Skin epidermis (tissue), 12 donors: ENCODE measurements around the gene ADAMTS10.
"Not testable (repeated sequence)": the region's sequence is repeated elsewhere in the genome, so short reads cannot be mapped to it uniquely, and the experiment has no call there.

Source experiments
- H3K27ac ChIP-seq, 21 experiments: fragments of 200-600 bp; sonication (generic) in 11 of 21; one replicate each; pipeline ENCODE4 v1.5.0; 2020; ENCODE audit warnings: mild to moderate bottlenecking in 3 of 21, inconsistent platforms in 2 of 21, moderate library complexity in 2 of 21
- H3K4me3 ChIP-seq, 7 experiments: fragments of 200-600 bp; sonication (generic) in 2 of 7; one replicate each; pipeline ENCODE4 v1.5.0; 2020; ENCODE audit warnings: inconsistent platforms in 2 of 7, mild to moderate bottlenecking in 2 of 7, moderate library complexity in 1 of 7

The ADAMTS10 gene

GRCh38 chr19:8573316-8573715 lies 37.2 kb downstream of the ADAMTS10 start:
- Histone ChIP-seq H3K4me3 (no peak overlapping the region), H3K27ac (peak overlapping the region in 7 of 21 experiments; percentile 15 to 88 (median 31))

DNA sequence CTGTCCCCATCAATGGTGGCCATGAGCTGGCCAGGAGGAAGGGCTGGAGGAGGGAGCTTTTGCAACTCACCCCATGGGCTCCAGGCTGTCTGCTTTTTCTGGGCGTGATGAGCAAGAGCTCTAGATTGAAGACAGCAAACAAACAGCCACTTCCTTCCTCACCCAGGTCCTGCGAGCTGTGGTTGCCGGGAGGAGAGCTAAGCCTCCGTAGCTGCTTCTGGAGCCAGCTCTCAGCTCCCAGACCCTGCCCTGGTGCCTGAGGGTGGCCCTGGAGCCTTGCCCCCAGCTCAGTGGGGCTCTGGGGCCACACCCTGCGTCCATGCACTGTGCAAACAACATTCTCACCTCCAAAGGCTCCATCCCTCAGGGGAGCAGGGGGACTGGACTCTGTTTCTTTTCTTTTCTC lies 39.5 kb downstream of the ADAMTS10 start:
- peak overlapping the region in 16 of 21 experiments; percentile 16 to 88 (median 73) for H3K27ac ChIP-seq
- H3K4me3 ChIP-seq: no peak overlapping the region

DNA sequence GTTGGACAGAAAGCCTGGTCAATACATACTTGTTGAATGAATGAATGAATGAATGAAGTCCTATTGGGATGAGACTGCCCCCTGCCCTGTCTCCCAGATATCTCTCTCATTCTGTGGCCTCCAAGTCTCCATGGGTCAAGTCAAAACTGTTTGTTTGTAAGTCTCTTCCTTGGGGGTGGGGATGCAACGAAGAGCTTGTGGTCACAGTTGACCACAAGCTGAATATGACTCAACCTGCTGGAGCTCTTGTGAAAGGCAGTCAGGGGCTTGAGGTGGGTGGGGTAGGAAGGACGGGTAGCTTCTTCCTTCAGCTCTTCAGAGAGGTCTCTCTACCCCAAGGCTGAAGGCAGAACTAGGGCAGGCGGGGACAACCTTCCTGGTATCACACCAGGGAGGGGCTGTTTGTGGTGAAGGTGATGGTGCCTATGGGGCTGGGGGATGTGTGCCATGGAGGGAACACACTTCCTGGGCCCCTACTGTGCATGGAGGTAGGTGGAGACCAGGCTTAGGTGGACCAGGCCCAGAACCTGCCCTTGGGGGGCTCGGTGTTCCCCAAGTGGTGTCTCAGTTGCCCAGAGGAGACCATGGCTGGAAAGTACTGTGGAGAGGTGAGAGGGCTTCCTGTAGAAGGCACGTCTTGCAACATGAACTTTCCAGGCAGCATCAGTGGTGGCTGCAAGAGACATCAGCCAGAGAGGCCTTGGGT lies 41.3 kb downstream of the ADAMTS10 start:
- H3K27ac ChIP-seq: peak overlapping the region in 16 of 21 experiments; percentile 2 to 88 (median 73)
- no peak overlapping the region for H3K4me3 ChIP-seq

DNA sequence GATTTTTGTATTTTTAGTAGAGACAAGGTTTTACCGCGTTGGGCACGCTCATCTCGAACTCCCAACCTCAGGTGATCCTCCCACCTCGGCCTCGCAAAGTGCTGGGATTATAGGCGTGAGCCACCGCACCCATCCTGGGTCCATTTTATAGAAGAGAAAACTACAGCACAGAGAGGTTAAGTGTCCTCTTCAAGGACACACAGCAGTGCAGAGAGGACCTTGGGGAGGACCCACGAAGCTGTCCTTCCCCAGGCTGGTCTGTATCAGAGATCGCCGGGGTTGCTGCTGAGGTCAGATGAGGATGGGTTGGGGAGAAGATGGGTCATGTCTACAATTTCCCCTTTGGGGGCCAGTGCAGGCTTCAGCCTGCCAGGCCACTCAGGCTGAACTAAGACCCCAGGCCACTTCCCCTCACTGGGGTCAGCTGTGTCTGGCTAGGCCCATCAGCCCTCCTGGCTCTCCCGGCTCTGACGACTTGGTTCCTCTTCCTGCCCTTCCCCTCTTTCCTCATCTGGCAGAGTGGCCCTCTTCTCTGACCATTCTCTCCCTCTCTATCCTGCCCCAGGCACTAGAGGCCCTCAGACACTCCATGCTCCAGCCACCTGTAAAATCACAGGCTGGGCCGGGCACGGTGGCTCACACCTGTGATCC lies 42.9 kb downstream of the ADAMTS10 start:
- peak overlapping the region in 10 of 21 experiments; percentile 14 to 88 (median 35) for H3K27ac ChIP-seq
- no peak overlapping the region for H3K4me3 ChIP-seq

DNA sequence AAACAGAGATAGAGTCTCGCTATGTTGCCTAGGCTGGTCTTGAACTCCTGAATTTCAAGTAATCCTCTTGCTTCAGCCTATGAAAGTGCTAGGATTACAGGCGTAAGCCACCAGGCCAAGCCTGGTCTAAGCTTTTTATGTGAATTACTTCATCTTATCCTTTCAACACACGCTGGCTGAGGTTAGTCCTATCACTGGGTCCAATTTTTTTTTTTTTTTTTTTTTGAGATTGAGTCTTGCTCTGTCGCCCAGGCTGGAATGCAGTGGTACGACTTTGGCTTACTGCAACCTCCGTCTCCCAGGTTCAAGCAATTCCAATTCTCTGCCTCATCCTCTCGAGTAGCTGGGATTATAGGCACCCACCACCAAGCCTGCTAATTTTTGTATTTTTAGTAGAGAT lies 43.7 kb downstream of the ADAMTS10 start:
- Histone ChIP-seq H3K27ac (peak overlapping the region in 3 of 21 experiments; percentile 78 to 88 (median 84)), H3K4me3 (no peak overlapping the region)

- not testable (repeated sequence) for H3K4me3 ChIP-seq
- H3K27ac ChIP-seq: peak overlapping the region in 4 of 21 experiments; percentile 6 to 27 (median 6)
Measured at GRCh38 chr19:8564866-8565265, 45.6 kb downstream of the ADAMTS10 start.

GRCh38 chr19:8561075-8561764 lies 49.3 kb downstream of the ADAMTS10 start:
- Histone ChIP-seq H3K4me3 (no peak overlapping the region), H3K27ac (peak overlapping the region in 1 of 21 experiments; percentile 7)

GRCh38 chr19:8558325-8558724 lies 52.2 kb downstream of the ADAMTS10 start:
- no peak overlapping the region for H3K27ac ChIP-seq

DNA sequence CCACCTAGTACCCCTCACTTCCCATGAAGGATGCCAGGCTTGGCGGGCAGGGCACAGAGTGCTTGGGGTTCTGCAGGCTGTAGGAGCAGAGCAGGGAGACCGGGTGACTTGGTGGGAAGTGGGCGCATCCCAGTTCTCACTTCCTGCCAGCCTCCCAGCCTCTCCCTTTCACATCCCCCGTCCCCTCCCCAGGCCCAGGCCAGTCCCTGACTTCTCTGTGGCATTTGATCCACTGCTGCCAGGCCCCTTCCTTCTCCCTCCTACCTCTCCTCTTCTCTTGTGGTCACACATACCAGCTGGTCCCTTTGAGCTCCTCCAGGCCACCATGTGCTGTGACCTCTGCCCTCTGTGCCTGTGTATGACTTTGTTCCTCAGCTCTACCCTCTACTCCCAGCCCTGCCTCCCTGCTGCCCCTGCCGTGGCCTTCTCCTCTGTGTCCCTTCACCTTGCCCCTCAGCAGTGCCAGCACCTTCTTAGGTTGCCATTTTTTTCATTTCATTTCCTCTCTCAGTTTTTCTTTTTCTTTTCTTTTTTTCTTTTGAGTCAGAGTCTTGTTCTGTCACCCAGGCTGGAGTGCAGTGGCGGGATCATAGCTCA lies 52.8 kb downstream of the ADAMTS10 start:
- Histone ChIP-seq H3K4me3 (no peak overlapping the region), H3K27ac (no peak overlapping the region)

More at GRCh38 chr19:8558325-8558724, 52.2 kb downstream of the ADAMTS10 start:
- no peak overlapping the region for H3K4me3 ChIP-seq

DNA sequence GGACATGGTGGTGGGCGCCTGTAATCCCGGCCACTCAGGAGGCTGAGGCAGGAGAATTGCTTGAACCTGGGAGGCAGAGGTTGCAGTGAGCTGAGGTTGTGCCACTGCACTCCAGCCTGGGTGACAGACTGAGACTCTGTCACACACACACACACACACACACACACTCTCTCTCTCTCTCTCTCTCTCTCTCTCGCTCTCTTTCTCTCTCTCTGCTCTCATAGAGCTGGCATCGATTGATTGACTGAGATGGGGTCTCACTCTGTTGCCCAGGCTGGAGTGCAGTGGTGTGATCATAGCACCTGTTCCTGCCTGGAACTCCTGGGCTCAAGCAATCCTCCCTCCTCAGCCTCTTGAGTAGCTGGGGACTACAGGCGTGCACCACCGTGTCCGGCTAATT lies 56.8 kb downstream of the ADAMTS10 start:
- not testable (repeated sequence) for H3K27ac ChIP-seq

DNA sequence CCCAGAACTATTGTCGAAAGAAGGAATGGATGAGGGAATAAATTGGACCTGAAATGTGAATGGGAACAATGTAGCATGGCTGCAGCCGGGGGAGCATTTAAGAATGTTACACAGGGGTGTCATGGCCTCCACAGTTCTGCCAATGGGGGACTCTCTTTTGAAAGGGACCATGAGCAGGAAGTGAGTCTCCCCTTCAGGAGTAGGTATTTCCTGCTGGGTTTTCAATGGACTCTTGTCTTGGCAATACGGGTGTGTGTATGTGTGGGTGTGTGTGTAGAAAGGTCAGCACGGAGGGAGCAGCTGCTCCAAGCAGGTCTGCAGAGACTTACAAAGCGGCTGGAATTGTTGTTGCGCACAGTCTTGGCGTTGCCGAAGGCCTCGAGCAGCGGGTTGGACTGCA lies 57.7 kb downstream of the ADAMTS10 start:
- no peak overlapping the region for H3K4me3 ChIP-seq
- H3K27ac ChIP-seq: no peak overlapping the region

More for the DNA sequence above, 56.8 kb downstream of the ADAMTS10 start:
- not testable (repeated sequence) for H3K4me3 ChIP-seq

- H3K27ac ChIP-seq: no peak overlapping the region
- no peak overlapping the region for H3K4me3 ChIP-seq
Measured at GRCh38 chr19:8550070-8550469, 60.4 kb downstream of the ADAMTS10 start.

DNA sequence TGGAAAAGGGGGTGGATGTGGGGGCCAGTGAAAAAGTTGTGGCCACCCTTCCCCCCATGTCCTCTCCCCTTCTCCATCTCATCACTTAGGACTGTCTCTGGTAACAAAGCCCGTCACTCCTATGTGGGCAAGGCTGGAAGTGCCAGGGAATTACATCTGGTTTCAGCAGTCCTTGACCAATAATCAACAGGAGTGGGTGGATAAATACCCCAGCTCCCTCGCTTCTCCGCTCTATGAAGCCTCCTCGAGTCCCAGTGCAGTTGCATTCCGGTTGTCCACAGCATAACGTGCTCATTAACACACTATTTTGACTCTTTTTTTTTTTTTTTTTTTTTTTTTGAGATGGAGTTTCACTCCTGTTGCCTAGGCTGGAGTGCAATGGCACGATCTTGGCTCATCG lies 64.8 kb downstream of the ADAMTS10 start:
- Histone ChIP-seq H3K27ac (no peak overlapping the region), H3K4me3 (no peak overlapping the region)

- H3K4me3 ChIP-seq: no peak overlapping the region
- no peak overlapping the region for H3K27ac ChIP-seq
Measured at GRCh38 chr19:8544168-8544567, 66.3 kb downstream of the ADAMTS10 start.

DNA sequence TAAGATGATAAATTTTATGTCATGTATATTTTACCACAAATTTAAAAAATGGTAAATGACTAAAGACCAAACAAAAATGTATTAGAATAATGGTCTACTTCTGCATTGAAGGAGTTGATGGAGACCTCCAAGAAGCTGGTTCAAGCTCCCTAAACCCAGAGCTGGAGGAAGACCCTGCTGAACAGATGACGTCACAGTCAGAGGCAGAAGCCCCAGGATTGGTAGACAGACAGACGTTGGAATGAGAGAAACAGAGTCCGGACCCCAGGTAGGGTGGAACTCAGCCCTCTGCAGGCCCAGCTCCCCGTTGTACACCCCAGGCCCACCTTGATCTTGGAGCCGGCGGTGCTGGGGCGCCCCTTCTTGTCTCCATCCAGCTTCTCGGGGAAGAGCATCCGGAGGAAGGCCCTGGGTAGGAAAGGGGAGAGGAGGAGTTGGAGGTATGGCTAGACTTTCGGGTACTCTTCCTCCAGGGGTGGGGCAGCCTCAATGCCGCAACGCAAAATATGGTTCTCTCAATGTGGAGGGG lies 70.8 kb downstream of the ADAMTS10 start:
- Histone ChIP-seq H3K27ac (no peak overlapping the region), H3K4me3 (no peak overlapping the region)

DNA sequence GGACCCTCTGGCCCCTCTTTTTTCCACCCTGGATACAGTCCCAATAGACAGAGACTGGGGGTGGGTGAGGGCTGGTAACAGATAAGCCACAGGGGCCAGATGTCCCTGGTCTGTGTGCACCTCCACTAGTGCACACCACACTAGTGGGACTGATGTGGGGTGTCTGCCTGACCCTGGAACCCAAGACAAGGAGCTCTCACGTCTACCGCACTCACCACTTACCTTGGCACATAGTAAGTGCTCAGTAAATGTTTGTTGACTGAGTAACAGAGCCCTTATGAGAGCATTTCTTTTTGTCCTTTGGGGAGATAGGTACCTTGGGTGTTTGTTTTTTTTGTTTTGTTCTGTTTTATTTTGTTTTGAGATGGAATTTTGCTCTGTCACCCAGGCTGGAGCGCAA lies 73.4 kb downstream of the ADAMTS10 start:
- H3K27ac ChIP-seq: no peak overlapping the region
- H3K4me3 ChIP-seq: no peak overlapping the region

GRCh38 chr19:8536282-8536681 lies 74.2 kb downstream of the ADAMTS10 start:
- H3K27ac ChIP-seq: no peak overlapping the region
- H3K4me3 ChIP-seq: no peak overlapping the region

GRCh38 chr19:8532225-8532624 lies 78.3 kb downstream of the ADAMTS10 start:
- H3K27ac ChIP-seq: no peak overlapping the region
- no peak overlapping the region for H3K4me3 ChIP-seq

GRCh38 chr19:8531470-8531869 lies 79.0 kb downstream of the ADAMTS10 start:
- Histone ChIP-seq H3K27ac (no peak overlapping the region), H3K4me3 (no peak overlapping the region)
